WTC11 (cell line): Measurements from ENCODE around the gene PCSK9.

Experiments used
- CREB1 ChIP-seq: sonication (generic); formaldehyde crosslinking; IDR thresholded peaks from 2 replicates; pipeline ENCODE4 v1.8.0; 2023; ENCODE audit warnings: mild to moderate bottlenecking, missing genetic modification reagents
- TCF7 ChIP-seq: sonication (generic); formaldehyde crosslinking; IDR thresholded peaks from 2 replicates; pipeline ENCODE4 v1.8.0; 2022; ENCODE audit warnings: mild to moderate bottlenecking, low read depth, missing genetic modification reagents, moderate library complexity
- ZNF416 ChIP-seq: fragments of 250-450 bp; sonication (Bioruptor Pico); IDR thresholded peaks from 2 replicates; pipeline ENCODE4 v1.9.0; 2021; ENCODE audit warnings: mild to moderate bottlenecking, inconsistent platforms
- TF ChIP-seq, protein P1 (sequence below): fragments of 200-600 bp; IDR thresholded peaks from 2 replicates; pipeline ENCODE4 v1.8.0; 2022; ENCODE audit warnings: antibody characterized with exemption
- TF ChIP-seq, protein P2 (sequence below): sonication (generic); formaldehyde crosslinking; IDR thresholded peaks from 2 replicates; pipeline ENCODE4 v1.8.0; 2023; ENCODE audit warnings: missing genetic modification reagents
- TF ChIP-seq, protein P3 (sequence below): sonication (generic); formaldehyde crosslinking; IDR thresholded peaks from 2 replicates; pipeline ENCODE4 v1.8.0; 2022; ENCODE audit warnings: mild to moderate bottlenecking, missing genetic modification reagents
- TF ChIP-seq, protein P4 (sequence below): sonication (generic); formaldehyde crosslinking; IDR thresholded peaks from 2 replicates; pipeline ENCODE4 v1.8.0; 2022; ENCODE audit warnings: mild to moderate bottlenecking, missing genetic modification reagents
- TF ChIP-seq, protein P5 (sequence below): sonication (generic); formaldehyde crosslinking; IDR thresholded peaks from 2 replicates; pipeline ENCODE4 v1.8.1; 2023; ENCODE audit warnings: mild to moderate bottlenecking, moderate library complexity, missing genetic modification reagents

DNA sequence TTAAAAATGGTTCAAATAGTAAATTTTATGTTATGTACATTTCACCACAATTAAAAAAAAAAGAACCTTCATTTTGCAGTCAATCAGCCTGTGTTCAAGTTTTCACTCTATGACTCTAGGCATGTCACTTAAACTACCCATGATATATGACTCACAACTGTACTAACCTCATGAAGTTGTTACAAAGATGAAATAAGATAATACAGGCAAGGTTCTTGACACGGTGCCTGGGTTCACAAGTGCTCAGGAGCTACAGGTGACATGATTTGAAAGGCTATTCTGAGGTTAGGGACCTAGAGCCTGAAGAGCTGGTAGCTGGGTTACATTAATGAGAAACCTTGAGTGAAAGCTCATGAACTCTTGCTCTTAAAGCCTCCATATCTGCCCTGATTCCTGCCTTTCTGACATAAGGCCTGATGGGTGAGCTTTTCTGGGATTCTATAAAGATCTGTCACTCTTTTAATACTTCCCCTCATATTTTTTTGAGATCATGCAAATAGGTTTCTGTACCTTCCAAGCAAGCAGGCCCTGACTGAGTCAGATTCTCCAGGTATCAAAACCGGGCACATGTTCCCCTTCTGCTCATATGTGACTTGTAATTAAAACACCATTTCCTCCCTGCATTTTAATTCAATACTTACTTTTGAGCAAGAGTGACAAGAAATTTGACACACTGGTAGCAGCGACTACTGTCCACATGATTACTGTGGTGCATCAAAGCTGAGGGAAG lies 34.0 kb downstream of the PCSK9 start:
- TF ChIP-seq, protein P1, sequence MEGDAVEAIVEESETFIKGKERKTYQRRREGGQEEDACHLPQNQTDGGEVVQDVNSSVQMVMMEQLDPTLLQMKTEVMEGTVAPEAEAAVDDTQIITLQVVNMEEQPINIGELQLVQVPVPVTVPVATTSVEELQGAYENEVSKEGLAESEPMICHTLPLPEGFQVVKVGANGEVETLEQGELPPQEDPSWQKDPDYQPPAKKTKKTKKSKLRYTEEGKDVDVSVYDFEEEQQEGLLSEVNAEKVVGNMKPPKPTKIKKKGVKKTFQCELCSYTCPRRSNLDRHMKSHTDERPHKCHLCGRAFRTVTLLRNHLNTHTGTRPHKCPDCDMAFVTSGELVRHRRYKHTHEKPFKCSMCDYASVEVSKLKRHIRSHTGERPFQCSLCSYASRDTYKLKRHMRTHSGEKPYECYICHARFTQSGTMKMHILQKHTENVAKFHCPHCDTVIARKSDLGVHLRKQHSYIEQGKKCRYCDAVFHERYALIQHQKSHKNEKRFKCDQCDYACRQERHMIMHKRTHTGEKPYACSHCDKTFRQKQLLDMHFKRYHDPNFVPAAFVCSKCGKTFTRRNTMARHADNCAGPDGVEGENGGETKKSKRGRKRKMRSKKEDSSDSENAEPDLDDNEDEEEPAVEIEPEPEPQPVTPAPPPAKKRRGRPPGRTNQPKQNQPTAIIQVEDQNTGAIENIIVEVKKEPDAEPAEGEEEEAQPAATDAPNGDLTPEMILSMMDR, result no peak
- TF ChIP-seq, protein P2, sequence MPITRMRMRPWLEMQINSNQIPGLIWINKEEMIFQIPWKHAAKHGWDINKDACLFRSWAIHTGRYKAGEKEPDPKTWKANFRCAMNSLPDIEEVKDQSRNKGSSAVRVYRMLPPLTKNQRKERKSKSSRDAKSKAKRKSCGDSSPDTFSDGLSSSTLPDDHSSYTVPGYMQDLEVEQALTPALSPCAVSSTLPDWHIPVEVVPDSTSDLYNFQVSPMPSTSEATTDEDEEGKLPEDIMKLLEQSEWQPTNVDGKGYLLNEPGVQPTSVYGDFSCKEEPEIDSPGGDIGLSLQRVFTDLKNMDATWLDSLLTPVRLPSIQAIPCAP (CRISPR knock-in tag), result no peak
- TF ChIP-seq CREB1 (CRISPR knock-in tag) (no peak), ZNF416 (CRISPR knock-in tag) (no peak), TCF7 (no peak)
- TF ChIP-seq, protein P3, sequence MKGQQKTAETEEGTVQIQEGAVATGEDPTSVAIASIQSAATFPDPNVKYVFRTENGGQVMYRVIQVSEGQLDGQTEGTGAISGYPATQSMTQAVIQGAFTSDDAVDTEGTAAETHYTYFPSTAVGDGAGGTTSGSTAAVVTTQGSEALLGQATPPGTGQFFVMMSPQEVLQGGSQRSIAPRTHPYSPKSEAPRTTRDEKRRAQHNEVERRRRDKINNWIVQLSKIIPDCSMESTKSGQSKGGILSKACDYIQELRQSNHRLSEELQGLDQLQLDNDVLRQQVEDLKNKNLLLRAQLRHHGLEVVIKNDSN (CRISPR knock-in tag), result no peak
- TF ChIP-seq, protein P4, sequence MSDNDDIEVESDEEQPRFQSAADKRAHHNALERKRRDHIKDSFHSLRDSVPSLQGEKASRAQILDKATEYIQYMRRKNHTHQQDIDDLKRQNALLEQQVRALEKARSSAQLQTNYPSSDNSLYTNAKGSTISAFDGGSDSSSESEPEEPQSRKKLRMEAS (CRISPR knock-in tag), result no peak
- TF ChIP-seq, protein P5, sequence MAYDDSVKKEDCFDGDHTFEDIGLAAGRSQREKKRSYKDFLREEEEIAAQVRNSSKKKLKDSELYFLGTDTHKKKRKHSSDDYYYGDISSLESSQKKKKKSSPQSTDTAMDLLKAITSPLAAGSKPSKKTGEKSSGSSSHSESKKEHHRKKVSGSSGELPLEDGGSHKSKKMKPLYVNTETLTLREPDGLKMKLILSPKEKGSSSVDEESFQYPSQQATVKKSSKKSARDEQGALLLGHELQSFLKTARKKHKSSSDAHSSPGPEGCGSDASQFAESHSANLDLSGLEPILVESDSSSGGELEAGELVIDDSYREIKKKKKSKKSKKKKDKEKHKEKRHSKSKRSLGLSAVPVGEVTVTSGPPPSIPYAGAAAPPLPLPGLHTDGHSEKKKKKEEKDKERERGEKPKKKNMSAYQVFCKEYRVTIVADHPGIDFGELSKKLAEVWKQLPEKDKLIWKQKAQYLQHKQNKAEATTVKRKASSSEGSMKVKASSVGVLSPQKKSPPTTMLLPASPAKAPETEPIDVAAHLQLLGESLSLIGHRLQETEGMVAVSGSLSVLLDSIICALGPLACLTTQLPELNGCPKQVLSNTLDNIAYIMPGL, result no peak
